ENCODE measurements around the gene SPOCK2. TPM values are rescaled to one million over a fixed set of nuclear protein-coding genes. Genes with fewer than 3 reads are reported as not detected.

Gene SPOCK2
- total and polyA plus RNA-seq, 2 donors (not counting 1 experiment from before 2014, with no cell fraction given), result 39.1 to 139 TPM

- H3K4me3 ChIP-seq (ENCODE audit: control extremely low read depth in 1 of 5, extremely low read depth in 1 of 5, insufficient read depth in 1 of 5, low read depth in 2 of 5, low read length in 4 of 5), result no peak overlapping the region
- WGBS (ENCODE audit: insufficient coverage), result 96% methylated on average over 15 of the region's 18 CpGs
- peaks cover 13% of the 10 kb centered on the region for H4K20me1 ChIP-seq (ENCODE audit: control insufficient read depth, insufficient read depth, low read length, poor library complexity, severe bottlenecking)
- no peak overlapping the region for H3K9ac ChIP-seq (ENCODE audit: low read length)
- Mint-ChIP-seq H3K4me1 (peaks cover 2% of the 10 kb centered on the region), H3K27ac (no peak overlapping the region), H3K9me3 (ENCODE audit: insufficient read depth) (no peaks in the 10 kb centered on the region), H3K4me3 (no peak overlapping the region), H3K27me3 (no peaks in the 10 kb centered on the region)
- ChIA-PET POLR2A (interaction anchor here (0.7 kb wide), 1 partner anchor 668 kb away, joined by 4 read pairs; no protein-coding TSS in a partner anchor), CTCF (interaction anchor here (1.2 to 2.5 kb wide), 2 partner anchors 18 to 271 kb away, joined by 3 to 7 read pairs; no protein-coding TSS in a partner anchor)
- TF ChIP-seq EZH2 (IDR thresholded peaks at IDR 0.05; ENCODE audit: borderline replicate concordance, insufficient read depth, low read depth, low read length, poor library complexity, severe bottlenecking), result no peak
- TF ChIP-seq, protein P1, sequence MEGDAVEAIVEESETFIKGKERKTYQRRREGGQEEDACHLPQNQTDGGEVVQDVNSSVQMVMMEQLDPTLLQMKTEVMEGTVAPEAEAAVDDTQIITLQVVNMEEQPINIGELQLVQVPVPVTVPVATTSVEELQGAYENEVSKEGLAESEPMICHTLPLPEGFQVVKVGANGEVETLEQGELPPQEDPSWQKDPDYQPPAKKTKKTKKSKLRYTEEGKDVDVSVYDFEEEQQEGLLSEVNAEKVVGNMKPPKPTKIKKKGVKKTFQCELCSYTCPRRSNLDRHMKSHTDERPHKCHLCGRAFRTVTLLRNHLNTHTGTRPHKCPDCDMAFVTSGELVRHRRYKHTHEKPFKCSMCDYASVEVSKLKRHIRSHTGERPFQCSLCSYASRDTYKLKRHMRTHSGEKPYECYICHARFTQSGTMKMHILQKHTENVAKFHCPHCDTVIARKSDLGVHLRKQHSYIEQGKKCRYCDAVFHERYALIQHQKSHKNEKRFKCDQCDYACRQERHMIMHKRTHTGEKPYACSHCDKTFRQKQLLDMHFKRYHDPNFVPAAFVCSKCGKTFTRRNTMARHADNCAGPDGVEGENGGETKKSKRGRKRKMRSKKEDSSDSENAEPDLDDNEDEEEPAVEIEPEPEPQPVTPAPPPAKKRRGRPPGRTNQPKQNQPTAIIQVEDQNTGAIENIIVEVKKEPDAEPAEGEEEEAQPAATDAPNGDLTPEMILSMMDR (IDR thresholded peaks at IDR 0.05), result no peak
- DNase-seq, result no peak
- no peak for ATAC-seq (ENCODE audit: low read depth)
- H3K4me2 ChIP-seq (replicated peaks; ENCODE audit: low read depth, low read length, poor library complexity, severe bottlenecking), result no peak overlapping the region
- peaks cover 0 to 74% of the 10 kb centered on the region in 2 experiments for H3K36me3 ChIP-seq (replicated peaks in 1 of 2; ENCODE audit: control extremely low read depth in 1 of 2, control insufficient read depth in 1 of 2, extremely low read depth in 1 of 2, insufficient read depth in 2 of 2, low read length in 1 of 2)
- H3K27me3 ChIP-seq (replicated peaks in 1 of 4; ENCODE audit: control extremely low read depth in 1 of 4, control insufficient read depth in 3 of 4, insufficient read depth in 4 of 4, low read length in 3 of 4), result no peaks in the 10 kb centered on the region
- no peaks in the 10 kb centered on the region for H3K9me3 ChIP-seq (ENCODE audit: control extremely low read depth in 1 of 3, control insufficient read depth in 2 of 3, insufficient read depth in 1 of 3, low read length in 2 of 3)
- intact Hi-C loops (cut with micrococcal nuclease), result no loop called here
- no peaks in the 10 kb centered on the region for H3K79me2 ChIP-seq (ENCODE audit: control insufficient read depth, insufficient read depth, low read length)
- H3K4me1 ChIP-seq (ENCODE audit: control insufficient read depth in 2 of 2, insufficient read depth in 2 of 2, low read length in 2 of 2), result no peaks in the 10 kb centered on the region
- H3K27ac ChIP-seq (ENCODE audit: low read length in 2 of 2), result no peak overlapping the region
- no peak overlapping the region for H2AFZ ChIP-seq (ENCODE audit: insufficient read depth, low read depth, low read length, poor library complexity, severe bottlenecking)
Observed at GRCh38 chr10:72066318-72067284, 21.8 kb downstream of the SPOCK2 start.

Data from B cell (primary cell).